GM18507 (cell line): ENCODE data around the gene CNOT3.
A peak's percentile ranks its signal among the peaks of the same experiment; 100 is the strongest.
"Not testable (repeated sequence)": the region's sequence is repeated elsewhere in the genome, so short reads cannot be mapped to it uniquely, and the experiment has no call there.

Experiments
- DNase-seq: peaks from one replicate; pipeline ENCODE4 v3.0.0; 2011; ENCODE audit warnings: low read depth; ENCODE audit not compliant: insufficient read length; ENCODE audit errors: extremely low spot score
- FAIRE-seq: peaks from 2 replicates; lab custom pipeline; 2011; peaks lifted over from hg19 to GRCh38; lab: Jason Lieb, UNC

CNOT3 gene

GRCh38 chr19:54162884-54163283, 25.3 kb downstream of the CNOT3 start:
- FAIRE-seq (no peak), DNase-seq (no peak)

GRCh38 chr19:54164369-54165068, 27.0 kb downstream of the CNOT3 start:
- FAIRE-seq (no peak), DNase-seq (no peak)

GRCh38 chr19:54165222-54165621, 27.7 kb downstream of the CNOT3 start:
- FAIRE-seq (no peak), DNase-seq (no peak)

GRCh38 chr19:54168174-54168917, 30.8 kb downstream of the CNOT3 start:
- DNase-seq (peak; percentile 74), FAIRE-seq (peak; percentile 85)

GRCh38 chr19:54169149-54169740, 31.7 kb downstream of the CNOT3 start:
- FAIRE-seq, result no peak
- no peak for DNase-seq

GRCh38 chr19:54171736-54172431, 34.3 kb downstream of the CNOT3 start:
- FAIRE-seq, result not testable (repeated sequence)

GRCh38 chr19:54172471-54173358, 35.2 kb downstream of the CNOT3 start, which contains the start of gene TMC4:
Gene TMC4, minus strand, starts transcription at chr19:54173160. Its CDS starts 43 bp downstream, at chr19:54173117.
- DNase-seq (no peak), FAIRE-seq (no peak)

More at GRCh38 chr19:54171736-54172431, 34.3 kb downstream of the CNOT3 start:
- not testable (repeated sequence) for DNase-seq

GRCh38 chr19:54173359-54173699, 35.8 kb downstream of the CNOT3 start:
- FAIRE-seq, result no peak
- DNase-seq, result no peak

- FAIRE-seq (no peak), DNase-seq (no peak)
Observed at GRCh38 chr19:54173951-54174834, 36.6 kb downstream of the CNOT3 start.

- no peak for FAIRE-seq
- no peak for DNase-seq
Observed at GRCh38 chr19:54178581-54179261, 41.2 kb downstream of the CNOT3 start.

GRCh38 chr19:54179262-54179852, 41.8 kb downstream of the CNOT3 start:
- FAIRE-seq (no peak), DNase-seq (no peak)

- DNase-seq, result no peak
- no peak for FAIRE-seq
Observed at GRCh38 chr19:54179921-54180461, 42.4 kb downstream of the CNOT3 start.

GRCh38 chr19:54180691-54181091, 43.1 kb downstream of the CNOT3 start:
- FAIRE-seq (no peak), DNase-seq (no peak)

GRCh38 chr19:54181894-54182293, 44.3 kb downstream of the CNOT3 start:
- FAIRE-seq, result not testable (repeated sequence)

GRCh38 chr19:54183431-54183830, 45.9 kb downstream of the CNOT3 start:
- FAIRE-seq, result no peak
- DNase-seq, result no peak

More at GRCh38 chr19:54181894-54182293, 44.3 kb downstream of the CNOT3 start:
- DNase-seq, result not testable (repeated sequence)

GRCh38 chr19:54186351-54186750, 48.8 kb downstream of the CNOT3 start:
- DNase-seq (no peak), FAIRE-seq (no peak)

GRCh38 chr19:54186934-54187381, 49.4 kb downstream of the CNOT3 start:
- DNase-seq (no peak), FAIRE-seq (no peak)
